ENCODE data around the gene CBLB. TPM values are rescaled to one million over a fixed set of nuclear protein-coding genes. Genes with fewer than 3 reads are reported as not detected.

CBLB gene
- total RNA-seq, 1 donor from 2014 or later: 41.5 TPM

- H3K9me3 ChIP-seq: no peaks in the 10 kb centered on the region
- no peaks in the 10 kb centered on the region for H3K27me3 ChIP-seq
- no peak overlapping the region for H3K4me3 ChIP-seq
- DNase-seq (no peak), ATAC-seq (no peak)
- intact Hi-C loops (cut with DNase I): no loop called here
- no peaks in the 10 kb centered on the region for H3K4me1 ChIP-seq
- H3K27ac ChIP-seq: no peak overlapping the region
- H3K36me3 ChIP-seq: peaks cover 6% of the 10 kb centered on the region
- TF ChIP-seq CTCF (IDR thresholded peaks at IDR 0.05): no peak
Measured at GRCh38 chr3:105653166-105653565, 215.6 kb downstream of the CBLB start.

- H3K9me3 ChIP-seq: no peaks in the 10 kb centered on the region
- no peak overlapping the region for H3K27ac ChIP-seq
- DNase-seq (no peak), ATAC-seq (no peak)
- intact Hi-C loops (cut with DNase I): no loop called here
- no peaks in the 10 kb centered on the region for H3K27me3 ChIP-seq
- no peak overlapping the region for H3K4me3 ChIP-seq
- no peaks in the 10 kb centered on the region for H3K36me3 ChIP-seq
- TF ChIP-seq CTCF (IDR thresholded peaks at IDR 0.05): no peak
- H3K4me1 ChIP-seq: no peaks in the 10 kb centered on the region
Measured at GRCh38 chr3:105649480-105649879, 219.3 kb downstream of the CBLB start.

GRCh38 chr3:105647047-105647446 is 221.8 kb downstream of the CBLB start:
- no peak for TF ChIP-seq CTCF (IDR thresholded peaks at IDR 0.05)
- intact Hi-C loops (cut with DNase I): no loop called here
- no peak for DNase-seq
- no peaks in the 10 kb centered on the region for H3K36me3 ChIP-seq
- no peak overlapping the region for H3K4me3 ChIP-seq
- H3K9me3 ChIP-seq: no peaks in the 10 kb centered on the region
- H3K27ac ChIP-seq: no peak overlapping the region
- no peaks in the 10 kb centered on the region for H3K4me1 ChIP-seq
- peak; percentile 57 for ATAC-seq
- H3K27me3 ChIP-seq: no peaks in the 10 kb centered on the region

- Histone ChIP-seq H3K4me3 (no peak overlapping the region), H3K27ac (no peak overlapping the region), H3K4me1 (no peaks in the 10 kb centered on the region), H3K36me3 (no peaks in the 10 kb centered on the region), H3K27me3 (no peaks in the 10 kb centered on the region), H3K9me3 (no peaks in the 10 kb centered on the region)
- intact Hi-C loops (cut with DNase I): no loop called here
- DNase-seq: no peak
- ATAC-seq: no peak
- no peak for TF ChIP-seq CTCF (IDR thresholded peaks at IDR 0.05)
Measured at GRCh38 chr3:105639131-105639530, 229.7 kb downstream of the CBLB start.

GRCh38 chr3:105634708-105635107 is 234.1 kb downstream of the CBLB start:
- TF ChIP-seq CTCF (IDR thresholded peaks at IDR 0.05): no peak
- ATAC-seq (no peak), DNase-seq (no peak)
- no peaks in the 10 kb centered on the region for H3K9me3 ChIP-seq
- H3K27me3 ChIP-seq: no peaks in the 10 kb centered on the region
- no peaks in the 10 kb centered on the region for H3K36me3 ChIP-seq
- no peaks in the 10 kb centered on the region for H3K4me1 ChIP-seq
- intact Hi-C loops (cut with DNase I): no loop called here
- no peak overlapping the region for H3K27ac ChIP-seq
- H3K4me3 ChIP-seq: no peak overlapping the region

GRCh38 chr3:105629718-105630117 is 239.1 kb downstream of the CBLB start:
- Histone ChIP-seq H3K4me3 (no peak overlapping the region), H3K27ac (no peak overlapping the region), H3K27me3 (no peaks in the 10 kb centered on the region), H3K4me1 (no peaks in the 10 kb centered on the region), H3K9me3 (no peaks in the 10 kb centered on the region), H3K36me3 (no peaks in the 10 kb centered on the region)
- ATAC-seq (no peak), DNase-seq (no peak)
- intact Hi-C loops (cut with DNase I): no loop called here
- TF ChIP-seq CTCF (IDR thresholded peaks at IDR 0.05): no peak

Measured in upper lobe of right lung (tissue), 1 donor.